VCaP (cell line): Measurements from ENCODE around the gene NRXN3.
A peak's percentile ranks its signal among the peaks of the same experiment; 100 is the strongest.

Experiments used
- H3K27ac ChIP-seq: fragments of 450-650 bp; 2 replicates; pipeline ENCODE4 v1.5.1; 2017
- CTCF ChIP-seq: fragments of 450-650 bp; conservative IDR thresholded peaks from 2 replicates; pipeline ENCODE4 v1.5.1; 2017; ENCODE audit warnings: mild to moderate bottlenecking, moderate library complexity

Gene NRXN3

GRCh38 chr14:78170203-78170602 is at the start of gene NRXN3:
Gene NRXN3, plus strand, starts transcription at chr14:78170373. Its CDS starts 72,721 bp downstream, at chr14:78243094.
- no peak for TF ChIP-seq CTCF
- peak within 1 kb of the TSS; percentile 51 for H3K27ac ChIP-seq

GRCh38 chr14:78122436-78122835 is 47.7 kb upstream of the NRXN3 start:
- TF ChIP-seq CTCF = no peak

GRCh38 chr14:78123650-78124253 is 46.4 kb upstream of the NRXN3 start:
- H3K27ac ChIP-seq = no peak overlapping the region
- no peak for TF ChIP-seq CTCF

More at GRCh38 chr14:78122436-78122835, 47.7 kb upstream of the NRXN3 start:
- H3K27ac ChIP-seq = no peak overlapping the region

GRCh38 chr14:78127961-78128360 is 42.2 kb upstream of the NRXN3 start:
- no peak for TF ChIP-seq CTCF
- no peak overlapping the region for H3K27ac ChIP-seq

GRCh38 chr14:78129375-78129774 is 40.8 kb upstream of the NRXN3 start:
- TF ChIP-seq CTCF = no peak
- H3K27ac ChIP-seq = no peak overlapping the region

DNA sequence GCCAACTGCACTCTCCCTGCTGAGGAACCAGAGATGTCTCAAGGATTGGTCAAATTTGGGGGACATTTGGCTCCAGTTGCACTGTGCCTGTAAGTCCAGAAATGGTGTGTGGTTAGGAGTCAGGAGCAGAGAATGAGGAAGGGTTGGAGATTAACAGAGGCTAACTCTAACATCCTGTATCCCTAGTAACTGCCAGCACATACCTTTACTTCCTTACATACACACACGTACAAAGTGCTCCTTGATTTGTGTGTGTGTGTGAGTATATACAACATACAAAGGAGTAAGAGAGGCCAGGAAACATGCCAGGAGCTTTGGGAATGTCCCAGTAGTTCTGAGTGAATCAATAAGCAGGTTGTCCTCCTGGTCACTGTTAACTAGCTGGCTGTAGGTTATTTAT is 39.8 kb upstream of the NRXN3 start:
- no peak overlapping the region; the same call in 1 of the 2 replicates for H3K27ac ChIP-seq
- no peak for TF ChIP-seq CTCF

GRCh38 chr14:78131201-78131600 is 39.0 kb upstream of the NRXN3 start:
- TF ChIP-seq CTCF = no peak
- no peak overlapping the region; the same call in 1 of the 2 replicates for H3K27ac ChIP-seq
